ENCODE data around the gene USP32.
"Not testable (repeated sequence)": the region's sequence is repeated elsewhere in the genome, so short reads cannot be mapped to it uniquely, and the experiment has no call there.

Gene USP32

GRCh38 chr17:60335289-60335688 lies 56.6 kb downstream of the USP32 start:
- ATAC-seq: no peak
- TF ChIP-seq ZFP3 (CRISPR knock-in tag; IDR thresholded peaks at IDR 0.05) (no peak), SNAI2 (CRISPR knock-in tag; IDR thresholded peaks at IDR 0.05) (no peak)

GRCh38 chr17:60333628-60334031 lies 58.3 kb downstream of the USP32 start:
- TF ChIP-seq TCF4 (CRISPR knock-in tag; IDR thresholded peaks at IDR 0.05; ENCODE audit: borderline replicate concordance) (peak; percentile 56; the same call in 1 of the 2 replicates), POU6F1 (CRISPR knock-in tag; IDR thresholded peaks at IDR 0.05; ENCODE audit: borderline replicate concordance, low read depth) (no peak), ARNTL (CRISPR knock-in tag; IDR thresholded peaks at IDR 0.05; ENCODE audit: borderline replicate concordance, low read depth) (no peak)
- ATAC-seq: peak; percentile 63

GRCh38 chr17:60333072-60333471 lies 58.9 kb downstream of the USP32 start:
- not testable (repeated sequence) for ATAC-seq

- ATAC-seq: peak; percentile 52
- TF ChIP-seq POU6F1 (CRISPR knock-in tag; IDR thresholded peaks at IDR 0.05; ENCODE audit: borderline replicate concordance, low read depth): no peak
- no peak for TF ChIP-seq PPARA (CRISPR knock-in tag; IDR thresholded peaks at IDR 0.05; ENCODE audit: borderline replicate concordance)
- no peak for TF ChIP-seq ZFP30 (CRISPR knock-in tag; IDR thresholded peaks at IDR 0.05)
- TF ChIP-seq ZNF8 (CRISPR knock-in tag; IDR thresholded peaks at IDR 0.05): no peak
- no peak for TF ChIP-seq CSRNP3 (CRISPR knock-in tag; IDR thresholded peaks at IDR 0.05)
- TF ChIP-seq OSR1 (CRISPR knock-in tag; IDR thresholded peaks at IDR 0.05): no peak
- no peak for TF ChIP-seq ZNF565 (CRISPR knock-in tag; conservative IDR thresholded peaks at IDR 0.05; ENCODE audit: low read depth)
Observed at GRCh38 chr17:60332574-60332973, 59.4 kb downstream of the USP32 start.

- TF ChIP-seq TCF4 (CRISPR knock-in tag; IDR thresholded peaks at IDR 0.05; ENCODE audit: borderline replicate concordance) (no peak), POU6F1 (CRISPR knock-in tag; IDR thresholded peaks at IDR 0.05; ENCODE audit: borderline replicate concordance, low read depth) (no peak)
- no peak for ATAC-seq
Observed at GRCh38 chr17:60330731-60331130, 61.2 kb downstream of the USP32 start.

GRCh38 chr17:60328679-60329078 lies 63.3 kb downstream of the USP32 start:
- no peak for ATAC-seq
- no peak for TF ChIP-seq RARB (CRISPR knock-in tag; IDR thresholded peaks at IDR 0.05)

- no peak for ATAC-seq
- no peak for TF ChIP-seq PPARA (CRISPR knock-in tag; IDR thresholded peaks at IDR 0.05; ENCODE audit: borderline replicate concordance)
- no peak for TF ChIP-seq ZC3H10 (CRISPR knock-in tag; IDR thresholded peaks at IDR 0.05)
- no peak for TF ChIP-seq OSR1 (CRISPR knock-in tag; IDR thresholded peaks at IDR 0.05)
- no peak for TF ChIP-seq ISL1 (CRISPR knock-in tag; IDR thresholded peaks at IDR 0.05)
- TF ChIP-seq TCF4 (CRISPR knock-in tag; IDR thresholded peaks at IDR 0.05; ENCODE audit: borderline replicate concordance): no peak
- TF ChIP-seq CSDC2 (CRISPR knock-in tag; IDR thresholded peaks at IDR 0.05): no peak
- TF ChIP-seq TSHZ2 (CRISPR knock-in tag; IDR thresholded peaks at IDR 0.05): no peak
- no peak for TF ChIP-seq POU6F1 (CRISPR knock-in tag; IDR thresholded peaks at IDR 0.05; ENCODE audit: borderline replicate concordance, low read depth)
- no peak for TF ChIP-seq ZNF70 (CRISPR knock-in tag; IDR thresholded peaks at IDR 0.05)
- no peak for TF ChIP-seq RARB (CRISPR knock-in tag; IDR thresholded peaks at IDR 0.05)
- no peak for TF ChIP-seq TOX (CRISPR knock-in tag; IDR thresholded peaks at IDR 0.05; ENCODE audit: borderline replicate concordance)
- no peak for TF ChIP-seq CREB5 (CRISPR knock-in tag; IDR thresholded peaks at IDR 0.05; ENCODE audit: low read depth)
Observed at GRCh38 chr17:60327901-60328273, 64.0 kb downstream of the USP32 start.
